Esophagus muscularis mucosa (tissue), 4 donors: ENCODE measurements around the gene TMA7. TPM values are rescaled to one million over a fixed set of nuclear protein-coding genes. Genes with fewer than 3 reads are reported as not detected.
A peak's percentile ranks its signal among the peaks of the same experiment; 100 is the strongest.

ENCODE experiments used
- DNase-seq: peaks from one replicate; pipeline ENCODE4 v3.0.0-alpha.2; 2017; ENCODE audit errors: extremely low spot score
- H3K27ac ChIP-seq, 4 donors: fragments of 200-600 bp; sonication (generic); replicated peaks in 1 of 4; 1 replicate in 3 of 4; 2 replicates in 1 of 4; pipeline ENCODE4 v1.5.1; 2016 to 2019; ENCODE audit warnings: mild to moderate bottlenecking in 1 of 4
- H3K27me3 ChIP-seq, 4 donors: fragments of 200-600 bp; sonication (generic); one replicate each; pipeline versions ENCODE4 v1.5.1 to v1.6.0; 2016 to 2019
- H3K36me3 ChIP-seq, 4 donors: fragments of 200-600 bp; sonication (generic); one replicate each; pipeline ENCODE4 v1.5.1; 2016 to 2019
- H3K4me1 ChIP-seq, 4 donors: fragments of 200-600 bp; sonication (generic); one replicate each; pipeline ENCODE4 v1.5.1; 2016 to 2019
- H3K4me3 ChIP-seq, 4 donors: fragments of 200-600 bp; sonication (generic); 1 replicate in 2 of 4; 2 replicates in 2 of 4; pipeline ENCODE4 v1.5.1; 2016 to 2019; ENCODE audit warnings: mild to moderate bottlenecking in 4 of 4, moderate library complexity in 1 of 4
- H3K9me3 ChIP-seq, 4 donors: fragments of 200-600 bp; sonication (generic); 1 replicate in 3 of 4; 2 replicates in 1 of 4; pipeline ENCODE4 v1.5.1; 2016 to 2019
- EP300 ChIP-seq: sonication (generic); formaldehyde crosslinking; IDR thresholded peaks from one replicate; pipeline ENCODE4 v1.6.1; 2017; ENCODE audit warnings: antibody characterized with exemption
- POLR2A ChIP-seq: fragments of 450-650 bp; IDR thresholded peaks from one replicate; pipeline ENCODE4 v1.6.1; 2017; ENCODE audit warnings: antibody characterized with exemption, moderate library complexity, mild to moderate bottlenecking, low read depth
- POLR2AphosphoS5 ChIP-seq, 2 donors: sonication (generic); formaldehyde crosslinking; IDR thresholded peaks; one replicate each; pipeline ENCODE4 v1.6.1; 2017; ENCODE audit warnings: antibody characterized with exemption in 2 of 2
- WGBS: methylation state at CpG from one replicate; pipeline ENCODE4 v1.1.5; 2018; 5-methylcytosine and 5-hydroxymethylcytosine counted together
- intact Hi-C: fragments of 100-400 bp; cut with DNase I; formaldehyde crosslinking; loops from one replicate; pipeline ENCODE4 v1.15.1; 2023
- total RNA-seq, 4 donors: library from RNA; depleted of rRNA; stranded (reverse); fragments of >200 nt; gene quantifications; one replicate each; pipeline versions ENCODE4 v1.1.0 to v1.2.1, GENCODE V29; 2016
- TF ChIP-seq, protein P1 (sequence below), 3 experiments: fragments of 200-600 bp in 2 of 3; fragments of 450-650 bp in 1 of 3; sonication (generic) in 2 of 3; IDR thresholded peaks; one replicate each; pipeline ENCODE4 v1.5.1; 2017 to 2019; ENCODE audit warnings: antibody characterized with exemption in 3 of 3, mild to moderate bottlenecking in 2 of 3, moderate library complexity in 1 of 3

The TMA7 gene
- total RNA-seq, 4 donors from 2014 or later = 167 to 270 (median 205) TPM

DNA sequence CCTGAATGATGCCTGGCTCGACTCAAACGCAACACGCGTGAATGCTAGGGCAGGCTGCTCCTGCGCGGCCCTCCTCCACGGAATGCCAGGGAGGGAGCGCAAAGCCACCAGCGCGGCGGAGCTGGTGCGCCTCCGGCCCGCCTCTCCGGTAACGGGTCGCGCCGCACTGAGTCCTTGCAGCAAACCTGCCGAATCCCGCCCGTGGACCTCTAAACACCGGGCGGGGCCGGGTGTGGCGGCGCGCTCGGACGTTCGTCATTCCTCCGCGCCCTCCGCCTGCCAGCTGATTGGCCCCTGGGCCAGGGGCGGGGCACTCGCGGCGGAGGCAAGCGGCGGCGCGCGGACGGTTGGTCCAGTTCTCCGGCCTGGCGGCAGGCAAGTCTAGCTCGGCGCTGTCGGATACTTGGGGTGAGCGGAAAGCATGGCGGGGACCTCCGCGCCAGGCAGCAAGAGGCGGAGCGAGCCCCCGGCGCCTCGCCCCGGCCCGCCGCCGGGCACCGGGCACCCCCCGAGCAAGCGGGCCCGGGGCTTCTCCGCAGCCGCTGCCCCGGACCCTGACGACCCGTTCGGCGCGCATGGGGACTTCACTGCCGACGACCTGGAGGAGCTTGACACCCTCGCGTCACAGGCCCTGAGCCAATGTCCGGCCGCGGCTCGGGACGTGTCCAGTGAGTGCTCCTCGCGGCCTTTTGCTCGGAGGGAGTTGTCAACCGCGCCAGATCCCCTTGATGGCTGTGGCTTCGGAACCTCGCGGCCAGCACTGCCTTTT lies 6.6 kb downstream of the TMA7 start, which contains the start of gene ATRIP:
ATRIP (plus strand) TSS at position 313 of the 769 bp plus-strand sequence; CDS start at position 422, 109 bp downstream.
- intact Hi-C loops = loop anchor here (10.0 kb wide), 1 partner anchor 58 kb away; the partner anchor contains the start of gene SHISA5
- Histone ChIP-seq H3K27ac (peak within 1 kb of the TSS; percentile 88 to 98 (median 94)), H3K36me3 (peaks cover 14 to 39% (median 35%) of the 10 kb centered on the region in 4 donors), H3K4me3 (peak within 1 kb of the TSS; percentile 76 to 91 (median 86)), H3K9me3 (no peaks in the 10 kb centered on the region), H3K4me1 (peaks cover 21 to 40% (median 33%) of the 10 kb centered on the region in 4 donors), H3K27me3 (no peaks in the 10 kb centered on the region)
- WGBS = 0% methylated on average over 18 of the region's 91 CpGs
- no peak for DNase-seq
- TF ChIP-seq, protein P1, sequence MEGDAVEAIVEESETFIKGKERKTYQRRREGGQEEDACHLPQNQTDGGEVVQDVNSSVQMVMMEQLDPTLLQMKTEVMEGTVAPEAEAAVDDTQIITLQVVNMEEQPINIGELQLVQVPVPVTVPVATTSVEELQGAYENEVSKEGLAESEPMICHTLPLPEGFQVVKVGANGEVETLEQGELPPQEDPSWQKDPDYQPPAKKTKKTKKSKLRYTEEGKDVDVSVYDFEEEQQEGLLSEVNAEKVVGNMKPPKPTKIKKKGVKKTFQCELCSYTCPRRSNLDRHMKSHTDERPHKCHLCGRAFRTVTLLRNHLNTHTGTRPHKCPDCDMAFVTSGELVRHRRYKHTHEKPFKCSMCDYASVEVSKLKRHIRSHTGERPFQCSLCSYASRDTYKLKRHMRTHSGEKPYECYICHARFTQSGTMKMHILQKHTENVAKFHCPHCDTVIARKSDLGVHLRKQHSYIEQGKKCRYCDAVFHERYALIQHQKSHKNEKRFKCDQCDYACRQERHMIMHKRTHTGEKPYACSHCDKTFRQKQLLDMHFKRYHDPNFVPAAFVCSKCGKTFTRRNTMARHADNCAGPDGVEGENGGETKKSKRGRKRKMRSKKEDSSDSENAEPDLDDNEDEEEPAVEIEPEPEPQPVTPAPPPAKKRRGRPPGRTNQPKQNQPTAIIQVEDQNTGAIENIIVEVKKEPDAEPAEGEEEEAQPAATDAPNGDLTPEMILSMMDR (IDR thresholded peaks at IDR 0.05) = peak in 1 of 3 experiments; percentile 10
- TF ChIP-seq POLR2AphosphoS5 (IDR thresholded peaks at IDR 0.05) = peak; percentile 98
- TF ChIP-seq EP300 = no peak
- peak; percentile 76 for TF ChIP-seq POLR2A

DNA sequence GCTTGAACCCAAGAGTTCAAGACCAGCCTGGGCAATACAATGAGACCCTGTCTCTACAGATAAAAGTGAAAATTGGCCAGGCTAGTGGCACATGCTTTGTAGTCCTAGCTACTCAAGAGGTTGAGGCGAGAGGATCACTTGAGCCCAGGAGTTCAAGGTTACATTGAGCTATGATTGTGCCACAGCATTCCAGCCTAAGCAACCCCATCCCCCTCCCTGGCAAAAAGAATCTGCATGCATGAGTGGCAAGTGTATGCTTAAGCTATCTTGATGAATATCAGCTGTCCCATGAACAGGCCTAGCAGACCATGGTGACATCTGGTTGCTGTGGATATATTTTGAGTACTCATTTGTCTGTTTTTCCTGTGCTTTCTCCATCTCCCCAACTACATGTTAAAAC lies 11.2 kb downstream of the TMA7 start:
- 94% methylated on average over 1 of the region's 1 CpG for WGBS
- DNase-seq = no peak
- TF ChIP-seq, protein P1 (IDR thresholded peaks at IDR 0.05) = no peak
- TF ChIP-seq EP300 = no peak
- no peak for TF ChIP-seq POLR2AphosphoS5 (IDR thresholded peaks at IDR 0.05)
- TF ChIP-seq POLR2A = no peak
- Histone ChIP-seq H3K4me3 (no peak overlapping the region), H3K4me1 (peaks cover 8 to 21% (median 14%) of the 10 kb centered on the region in 4 donors), H3K27me3 (no peaks in the 10 kb centered on the region), H3K27ac (no peak overlapping the region), H3K36me3 (peaks cover 11 to 62% (median 49%) of the 10 kb centered on the region in 4 donors), H3K9me3 (no peaks in the 10 kb centered on the region)
- intact Hi-C loops = no loop called here

DNA sequence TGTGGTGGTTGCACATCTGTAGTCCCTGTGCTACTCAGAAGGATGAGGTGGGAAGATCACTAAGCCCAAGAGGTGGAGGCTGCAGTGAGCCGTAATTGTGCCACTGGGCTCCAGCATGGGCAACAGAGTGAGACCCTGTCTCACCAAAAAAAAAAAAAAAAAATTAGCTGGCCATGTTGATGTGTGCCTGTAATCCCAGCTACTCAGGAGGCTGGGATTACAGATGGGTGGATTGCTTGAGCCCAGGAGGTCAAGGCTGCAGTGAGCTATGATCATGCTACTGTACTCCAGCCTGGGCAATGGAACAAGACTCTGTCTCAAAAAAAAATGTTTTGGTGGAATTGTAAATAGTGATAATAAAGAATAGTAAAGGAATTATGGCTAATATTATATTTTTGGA lies 16.4 kb downstream of the TMA7 start:
- Histone ChIP-seq H3K4me3 (no peak overlapping the region), H3K9me3 (no peaks in the 10 kb centered on the region), H3K4me1 (no peaks in the 10 kb centered on the region), H3K36me3 (peaks cover 42 to 98% (median 87%) of the 10 kb centered on the region in 4 donors), H3K27ac (no peak overlapping the region), H3K27me3 (no peaks in the 10 kb centered on the region)
- no peak for DNase-seq
- intact Hi-C loops = no loop called here
- WGBS = 100% methylated on average over 1 of the region's 1 CpG
- TF ChIP-seq POLR2A = no peak
- TF ChIP-seq POLR2AphosphoS5 (IDR thresholded peaks at IDR 0.05) = no peak
- no peak for TF ChIP-seq EP300
- TF ChIP-seq, protein P1 (IDR thresholded peaks at IDR 0.05) = no peak

DNA sequence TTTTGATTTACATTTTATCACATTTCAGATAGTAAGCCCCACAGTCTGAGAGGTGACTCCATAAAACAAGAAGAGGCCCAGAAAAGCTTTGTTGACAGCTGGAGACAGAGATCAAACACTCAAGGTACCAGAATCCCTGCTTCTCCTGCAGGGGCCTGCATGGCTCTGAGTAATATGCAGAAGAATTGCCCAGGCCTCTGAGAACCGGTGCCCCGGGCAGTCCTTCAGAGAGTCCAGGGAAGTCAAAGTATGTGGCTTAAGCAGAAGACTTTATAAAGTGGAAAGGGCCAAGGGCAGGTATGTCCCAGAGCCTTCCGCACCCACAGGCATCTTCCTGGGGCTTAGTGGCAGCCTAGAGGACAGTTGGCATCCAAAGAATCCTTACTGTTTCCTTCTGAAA lies 19.3 kb downstream of the TMA7 start:
- Histone ChIP-seq H3K4me1 (peaks cover 0 to 2% (median under 1%) of the 10 kb centered on the region in 4 donors), H3K4me3 (no peak overlapping the region), H3K36me3 (peaks cover 39 to 83% (median 71%) of the 10 kb centered on the region in 4 donors), H3K27ac (no peak overlapping the region), H3K9me3 (no peaks in the 10 kb centered on the region), H3K27me3 (no peaks in the 10 kb centered on the region)
- TF ChIP-seq POLR2A (no peak), POLR2AphosphoS5 (IDR thresholded peaks at IDR 0.05) (no peak), EP300 (no peak)
- TF ChIP-seq, protein P1 (IDR thresholded peaks at IDR 0.05) = no peak
- DNase-seq = no peak
- WGBS = 94% methylated on average over 3 of the region's 3 CpGs
- intact Hi-C loops = no loop called here
